Pulmonary artery endothelial cell (primary cell): ENCODE results near the gene CACNA1H. TPM values are rescaled to one million over a fixed set of nuclear protein-coding genes. Genes with fewer than 3 reads are reported as not detected.
"Not testable (repeated sequence)": the region's sequence is repeated elsewhere in the genome, so short reads cannot be mapped to it uniquely, and the experiment has no call there.

ENCODE experiments used
- DNase-seq: peaks from one replicate; pipeline ENCODE4 v3.0.0-alpha.2; 2011; ENCODE audit warnings: low read depth, low spot score
- total RNA-seq: library from RNA; depleted of rRNA; stranded (reverse); fragments of >200 nt; gene quantifications from 2 replicates; pipeline ENCODE4 v1.2.3, GENCODE V29; 2014

Gene CACNA1H
- total RNA-seq, 1 donor from 2014 or later: 0.07 TPM

GRCh38 chr16:1245452-1246020, 92.6 kb downstream of the CACNA1H start:
- no peak for DNase-seq

GRCh38 chr16:1247903-1248537, 95.1 kb downstream of the CACNA1H start:
- DNase-seq: not testable (repeated sequence)

GRCh38 chr16:1249031-1249755, 96.3 kb downstream of the CACNA1H start:
- DNase-seq: not testable (repeated sequence)

- DNase-seq: not testable (repeated sequence)
Observed at GRCh38 chr16:1253701-1254364, 100.9 kb downstream of the CACNA1H start.

GRCh38 chr16:1254821-1255220, 101.9 kb downstream of the CACNA1H start:
- not testable (repeated sequence) for DNase-seq

- not testable (repeated sequence) for DNase-seq
Observed at GRCh38 chr16:1255276-1256122, 102.6 kb downstream of the CACNA1H start, which contains the start of gene TPSD1. Gene TPSD1 (plus strand): TSS chr16:1256069. CDS start chr16:1256281, 212 bp downstream.

- DNase-seq: not testable (repeated sequence)
Observed at GRCh38 chr16:1256296-1256873, 103.5 kb downstream of the CACNA1H start.

- no peak for DNase-seq
Observed at GRCh38 chr16:1256874-1257322, 104.0 kb downstream of the CACNA1H start.

GRCh38 chr16:1257561-1258224, 104.8 kb downstream of the CACNA1H start:
- DNase-seq: no peak

- no peak for DNase-seq
Observed at GRCh38 chr16:1258225-1258600, 105.3 kb downstream of the CACNA1H start.

- no peak for DNase-seq
Observed at GRCh38 chr16:1258906-1259759, 106.2 kb downstream of the CACNA1H start.

GRCh38 chr16:1259760-1260068, 106.8 kb downstream of the CACNA1H start:
- no peak for DNase-seq

GRCh38 chr16:1260101-1260680, 107.3 kb downstream of the CACNA1H start:
- DNase-seq: no peak

- no peak for DNase-seq
Observed at GRCh38 chr16:1261131-1261892, 108.4 kb downstream of the CACNA1H start.

- no peak for DNase-seq
Observed at GRCh38 chr16:1262210-1262845, 109.4 kb downstream of the CACNA1H start.

- DNase-seq: no peak
Observed at GRCh38 chr16:1262846-1263221, 109.9 kb downstream of the CACNA1H start.

- no peak for DNase-seq
Observed at GRCh38 chr16:1263591-1264344, 110.9 kb downstream of the CACNA1H start.
